SK-N-SH (cell line): Measurements from ENCODE around the gene STARD3NL.

Source experiments
- CTCF ChIP-seq: fragments of 200-600 bp; sonication (generic); IDR thresholded peaks from 2 replicates; pipeline ENCODE4 v1.6.1; 2017; ENCODE audit warnings: antibody characterized with exemption, mild to moderate bottlenecking, moderate library complexity
- REST ChIP-seq: IDR thresholded peaks from 2 replicates; pipeline ENCODE4 v1.6.1; 2012; ENCODE audit warnings: mild to moderate bottlenecking, low read depth, low read length, moderate library complexity
- TCF12 ChIP-seq: IDR thresholded peaks from 2 replicates; pipeline ENCODE4 v1.4.0; 2012

GRCh38 chr7:38185395-38186307 is 7.6 kb downstream of the STARD3NL start:
- no peak for TF ChIP-seq TCF12
- TF ChIP-seq CTCF, result no peak
- no peak for TF ChIP-seq REST
